Muscle of leg (tissue), 11 donors: ENCODE measurements around the gene TMPRSS9. TPM values are rescaled to one million over a fixed set of nuclear protein-coding genes. Genes with fewer than 3 reads are reported as not detected.
"Not testable (repeated sequence)": the region's sequence is repeated elsewhere in the genome, so short reads cannot be mapped to it uniquely, and the experiment has no call there.

ENCODE experiments used
- DNase-seq: peaks from one replicate; pipeline ENCODE4 v3.0.0; 2013
- H3K27ac ChIP-seq: one replicate; pipeline ENCODE4 v1.5.1; 2013; ENCODE audit warnings: mild to moderate bottlenecking, low read length, control low read depth
- H3K27me3 ChIP-seq: one replicate; pipeline ENCODE4 v1.6.1; 2013; ENCODE audit warnings: low read length; ENCODE audit not compliant: control insufficient read depth, insufficient read depth
- H3K36me3 ChIP-seq: one replicate; pipeline ENCODE4 v1.6.1; 2013; ENCODE audit warnings: low read length; ENCODE audit not compliant: control insufficient read depth, insufficient read depth
- H3K4me1 ChIP-seq: one replicate; pipeline ENCODE4 v1.6.1; 2013; ENCODE audit warnings: low read length; ENCODE audit not compliant: control insufficient read depth, insufficient read depth
- H3K4me3 ChIP-seq: one replicate; pipeline ENCODE4 v1.5.1; 2013; ENCODE audit warnings: low read length, control low read depth
- H3K9me3 ChIP-seq: replicated peaks from 2 replicates; pipeline ENCODE4 v1.6.1; 2013; ENCODE audit warnings: low read depth, low read length; ENCODE audit not compliant: control insufficient read depth
- WGBS: methylation state at CpG from one replicate; pipeline ENCODE4 v1.1.5; 2013; ENCODE audit warnings: missing lambda C conversion rate; ENCODE audit not compliant: insufficient coverage; 5-methylcytosine and 5-hydroxymethylcytosine counted together
- polyA plus RNA-seq, 8 donors: library from polyadenylated mRNA; unstranded; fragments of 120-200 nt; gene quantifications; one replicate each; pipeline versions ENCODE4 v1.2.1 to v1.2.3, GENCODE V29; 2013; ENCODE audit warnings: inconsistent platforms in 1 of 8, low replicate concordance in 1 of 8; ENCODE audit not compliant: insufficient read length in 8 of 8, insufficient read depth in 1 of 8
- total RNA-seq: library from RNA; stranded (reverse); fragments of 120-200 nt; gene quantifications from one replicate; pipeline ENCODE4 v1.2.4, GENCODE V29; 2013

The TMPRSS9 gene
- total and polyA plus RNA-seq, 9 donors = 0.11 to 1.3 (median 0.33) TPM

GRCh38 chr19:2341244-2341751, 18.8 kb upstream of the TMPRSS9 start:
- 88% methylated on average over 13 of the region's 24 CpGs for WGBS
- H3K36me3 ChIP-seq = peaks cover 64% of the 10 kb centered on the region
- H3K4me3 ChIP-seq = no peak overlapping the region

GRCh38 chr19:2341982-2342381, 18.1 kb upstream of the TMPRSS9 start:
- no peak overlapping the region for H3K4me3 ChIP-seq
- H3K27ac ChIP-seq = no peak overlapping the region
- no peak for DNase-seq
- no peaks in the 10 kb centered on the region for H3K9me3 ChIP-seq
- peaks cover 12% of the 10 kb centered on the region for H3K4me1 ChIP-seq
- peaks cover 69% of the 10 kb centered on the region for H3K36me3 ChIP-seq
- WGBS = 80% methylated on average over 14 of the region's 15 CpGs
- H3K27me3 ChIP-seq = no peaks in the 10 kb centered on the region

More at GRCh38 chr19:2341244-2341751, 18.8 kb upstream of the TMPRSS9 start:
- Histone ChIP-seq H3K9me3 (no peaks in the 10 kb centered on the region), H3K27me3 (no peaks in the 10 kb centered on the region), H3K4me1 (peaks cover 18% of the 10 kb centered on the region), H3K27ac (no peak overlapping the region)
- DNase-seq = no peak

- DNase-seq = no peak
- Histone ChIP-seq H3K27ac (no peak overlapping the region), H3K36me3 (peaks cover 69% of the 10 kb centered on the region), H3K4me3 (no peak overlapping the region), H3K4me1 (peaks cover 4% of the 10 kb centered on the region), H3K27me3 (no peaks in the 10 kb centered on the region), H3K9me3 (no peaks in the 10 kb centered on the region)
- WGBS = 93% methylated on average over 29 of the region's 29 CpGs
These were observed 17.3 kb upstream of the TMPRSS9 start for GRCh38 chr19:2342656-2343288.

GRCh38 chr19:2343289-2343982, 16.6 kb upstream of the TMPRSS9 start:
- Histone ChIP-seq H3K36me3 (peaks cover 68% of the 10 kb centered on the region), H3K4me3 (no peak overlapping the region), H3K9me3 (no peaks in the 10 kb centered on the region), H3K27me3 (no peaks in the 10 kb centered on the region), H3K27ac (no peak overlapping the region), H3K4me1 (no peaks in the 10 kb centered on the region)
- DNase-seq = no peak
- 92% methylated on average over 30 of the region's 31 CpGs for WGBS

GRCh38 chr19:2344381-2344870, 15.6 kb upstream of the TMPRSS9 start:
- peaks cover 64% of the 10 kb centered on the region for H3K36me3 ChIP-seq
- no peak overlapping the region for H3K4me3 ChIP-seq
- no peak for DNase-seq
- H3K4me1 ChIP-seq = no peaks in the 10 kb centered on the region
- H3K27me3 ChIP-seq = no peaks in the 10 kb centered on the region
- H3K9me3 ChIP-seq = no peaks in the 10 kb centered on the region
- no peak overlapping the region for H3K27ac ChIP-seq
- WGBS = 93% methylated on average over 23 of the region's 24 CpGs

- H3K27ac ChIP-seq = no peak overlapping the region
- DNase-seq = no peak
- H3K9me3 ChIP-seq = no peaks in the 10 kb centered on the region
- H3K4me3 ChIP-seq = no peak overlapping the region
- H3K4me1 ChIP-seq = no peaks in the 10 kb centered on the region
- H3K36me3 ChIP-seq = peaks cover 64% of the 10 kb centered on the region
- no peaks in the 10 kb centered on the region for H3K27me3 ChIP-seq
- WGBS = 94% methylated on average over 17 of the region's 17 CpGs
These were observed 15.0 kb upstream of the TMPRSS9 start for GRCh38 chr19:2345076-2345475.

GRCh38 chr19:2345794-2346663, 14.0 kb upstream of the TMPRSS9 start:
- Histone ChIP-seq H3K4me3 (no peak overlapping the region), H3K9me3 (no peaks in the 10 kb centered on the region), H3K36me3 (peaks cover 66% of the 10 kb centered on the region), H3K27me3 (no peaks in the 10 kb centered on the region), H3K27ac (no peak overlapping the region), H3K4me1 (no peaks in the 10 kb centered on the region)
- 49% methylated on average over 18 of the region's 25 CpGs for WGBS
- DNase-seq = no peak

- H3K4me3 ChIP-seq, H3K27me3 ChIP-seq, DNase-seq, H3K27ac ChIP-seq, H3K9me3 ChIP-seq, H3K4me1 ChIP-seq: not testable (repeated sequence)
- WGBS = 93% methylated on average over 24 of the region's 24 CpGs
- peaks cover 62% of the 10 kb centered on the region for H3K36me3 ChIP-seq
These were observed 10.2 kb upstream of the TMPRSS9 start for GRCh38 chr19:2349818-2350217.

- Histone ChIP-seq H3K27ac (no peak overlapping the region), H3K4me3 (no peak overlapping the region), H3K9me3 (no peaks in the 10 kb centered on the region), H3K36me3 (peaks cover 54% of the 10 kb centered on the region), H3K4me1 (no peaks in the 10 kb centered on the region), H3K27me3 (no peaks in the 10 kb centered on the region)
- no peak for DNase-seq
- 81% methylated on average over 16 of the region's 16 CpGs for WGBS
These were observed 9.4 kb upstream of the TMPRSS9 start for GRCh38 chr19:2350656-2351055.

- WGBS = 91% methylated on average over 20 of the region's 28 CpGs
- Histone ChIP-seq H3K36me3 (peaks cover 51% of the 10 kb centered on the region), H3K4me3 (no peak overlapping the region), H3K9me3 (no peaks in the 10 kb centered on the region), H3K27me3 (no peaks in the 10 kb centered on the region), H3K27ac (no peak overlapping the region), H3K4me1 (no peaks in the 10 kb centered on the region)
- no peak for DNase-seq
These were observed 8.5 kb upstream of the TMPRSS9 start for GRCh38 chr19:2351591-2351990.
